ENCODE results near the gene PIP4K2A.

The PIP4K2A gene

GRCh38 chr10:22634606-22635459 is 79.5 kb downstream of the PIP4K2A start:
- no peak for DNase-seq

- DNase-seq = no peak
Measured at GRCh38 chr10:22634093-22634492, 80.3 kb downstream of the PIP4K2A start.

GRCh38 chr10:22633528-22633927 is 80.8 kb downstream of the PIP4K2A start:
- no peak for DNase-seq

GRCh38 chr10:22633106-22633505 is 81.3 kb downstream of the PIP4K2A start:
- no peak for DNase-seq

- no peak for DNase-seq
Measured at GRCh38 chr10:22631646-22632278, 82.6 kb downstream of the PIP4K2A start.

GRCh38 chr10:22631185-22631584 is 83.2 kb downstream of the PIP4K2A start:
- DNase-seq = no peak

GRCh38 chr10:22630234-22631174 is 83.9 kb downstream of the PIP4K2A start:
- peak in 3 of 6 experiments; percentile 27 to 36 (median 29) for DNase-seq

GRCh38 chr10:22629852-22630233 is 84.5 kb downstream of the PIP4K2A start:
- no peak for DNase-seq

GRCh38 chr10:22629126-22629525 is 85.3 kb downstream of the PIP4K2A start:
- DNase-seq = no peak

GRCh38 chr10:22628309-22628708 is 86.1 kb downstream of the PIP4K2A start:
- DNase-seq = no peak

- DNase-seq = no peak
Measured at GRCh38 chr10:22626784-22627183, 87.6 kb downstream of the PIP4K2A start.

- no peak for DNase-seq
Measured at GRCh38 chr10:22625516-22626290, 88.7 kb downstream of the PIP4K2A start.

- DNase-seq = peak in 3 of 6 experiments; percentile 16 to 36 (median 31)
Measured at GRCh38 chr10:22624287-22624738, 90.1 kb downstream of the PIP4K2A start.

GRCh38 chr10:22623633-22624253 is 90.6 kb downstream of the PIP4K2A start:
- no peak for DNase-seq

- DNase-seq = no peak
Measured at GRCh38 chr10:22622242-22622806, 92.1 kb downstream of the PIP4K2A start.

- DNase-seq = no peak
Measured at GRCh38 chr10:22621726-22622125, 92.7 kb downstream of the PIP4K2A start.

- DNase-seq = no peak
Measured at GRCh38 chr10:22620929-22621328, 93.4 kb downstream of the PIP4K2A start.

GRCh38 chr10:22620140-22620857 is 94.1 kb downstream of the PIP4K2A start:
- no peak for DNase-seq

GRCh38 chr10:22619101-22619500 is 95.3 kb downstream of the PIP4K2A start:
- no peak for DNase-seq

GRCh38 chr10:22618078-22618785 is 96.1 kb downstream of the PIP4K2A start:
- DNase-seq = no peak
